HT-29 (cell line): ENCODE data around the gene ART1. TPM values are rescaled to one million over a fixed set of nuclear protein-coding genes. Genes with fewer than 3 reads are reported as not detected.
"Not testable (repeated sequence)": the region's sequence is repeated elsewhere in the genome, so short reads cannot be mapped to it uniquely, and the experiment has no call there.

Experiments
- DNase-seq: peaks from one replicate; pipeline ENCODE4 v3.0.0-alpha.2; 2015; ENCODE audit warnings: low spot score
- total RNA-seq: library from RNA; depleted of rRNA; stranded (reverse); fragments of >200 nt; shearing (Covaris generic); gene quantifications from 2 replicates; pipeline ENCODE4 v1.2.3, GENCODE V29; 2014

Gene ART1
- total RNA-seq, 1 experiment from 2014 or later = not detected

- DNase-seq = no peak
Measured at GRCh38 chr11:3632070-3632660, 12.8 kb upstream of the ART1 start.

GRCh38 chr11:3635641-3636375 is 9.1 kb upstream of the ART1 start:
- DNase-seq = no peak

GRCh38 chr11:3637201-3637600 is 7.7 kb upstream of the ART1 start:
- no peak for DNase-seq

- DNase-seq = no peak
Measured at GRCh38 chr11:3638513-3638912, 6.4 kb upstream of the ART1 start.

GRCh38 chr11:3639841-3640240 is 5.1 kb upstream of the ART1 start:
- no peak for DNase-seq

GRCh38 chr11:3641191-3641590 is 3.7 kb upstream of the ART1 start:
- no peak for DNase-seq

- no peak for DNase-seq
Measured at GRCh38 chr11:3641701-3642070, 3.2 kb upstream of the ART1 start, which contains the start of gene ART5. ART5 (minus strand) TSS chr11:3641992; CDS start chr11:3641862, 130 bp downstream.

GRCh38 chr11:3642071-3642951 is 2.6 kb upstream of the ART1 start:
- peak; percentile 47 for DNase-seq

- not testable (repeated sequence) for DNase-seq
Measured at GRCh38 chr11:3643102-3643546, 1.8 kb upstream of the ART1 start.

GRCh38 chr11:3645552-3645951 is 624 bp downstream of the ART1 start:
- DNase-seq = no peak

- not testable (repeated sequence) for DNase-seq
Measured at GRCh38 chr11:3648843-3649242, 3.9 kb downstream of the ART1 start.

- DNase-seq = not testable (repeated sequence)
Measured at GRCh38 chr11:3649374-3649773, 4.4 kb downstream of the ART1 start.

GRCh38 chr11:3652514-3652913 is 7.6 kb downstream of the ART1 start:
- DNase-seq = not testable (repeated sequence)

- no peak for DNase-seq
Measured at GRCh38 chr11:3655547-3655946, 10.6 kb downstream of the ART1 start.

- not testable (repeated sequence) for DNase-seq
Measured at GRCh38 chr11:3657331-3657730, 12.4 kb downstream of the ART1 start.

GRCh38 chr11:3658252-3658651 is 13.3 kb downstream of the ART1 start:
- no peak for DNase-seq

- DNase-seq = peak; percentile 48
Measured at GRCh38 chr11:3659595-3660515, 14.9 kb downstream of the ART1 start.

GRCh38 chr11:3660960-3661359 is 16.0 kb downstream of the ART1 start:
- DNase-seq = no peak

GRCh38 chr11:3662856-3663255 is 17.9 kb downstream of the ART1 start:
- DNase-seq = no peak

- DNase-seq = no peak
Measured at GRCh38 chr11:3664032-3664630, 19.2 kb downstream of the ART1 start.
